ENCODE data around the gene ADAMTS8. TPM values are rescaled to one million over a fixed set of nuclear protein-coding genes. Genes with fewer than 3 reads are reported as not detected.

Gene ADAMTS8
- total and polyA plus RNA-seq, 9 of the 15 experiments (the other 6 are each of a cell fraction or from before 2014, with no cell fraction given): not detected

- in situ Hi-C loops (cut with MboI): no loop called here
- 0% methylated on average over 17 of the region's 21 CpGs for WGBS (ENCODE audit: insufficient coverage, low coverage, missing lambda C conversion rate)
- no peaks in the 10 kb centered on the region for H3K79me2 ChIP-seq (ENCODE audit: control insufficient read depth, insufficient read depth, low read length)
- CTCF ChIA-PET (ENCODE audit: low intra/inter-chr PET ratio): no interaction called here
- no peaks in the 10 kb centered on the region; the same call in 1 of the 2 replicates for H4K20me1 ChIP-seq (replicated peaks; ENCODE audit: control insufficient read depth, insufficient read depth, low read length)
- no TSS peak for BruUV-seq (replicated peaks)
- H3K4me2 ChIP-seq (ENCODE audit: insufficient read depth, low read length): no peak overlapping the region
- H3K4me3 ChIP-seq: no peak overlapping the region
- H3K4me1 ChIP-seq (replicated peaks in 1 of 2; ENCODE audit: control insufficient read depth in 2 of 2, insufficient read depth in 2 of 2, low read length in 2 of 2): peaks cover 0 to 10% of the 10 kb centered on the region in 2 experiments; a peak in 1 of 5 replicates
- ATAC-seq (peak; percentile 41; the same call in 2 of the 3 replicates), FAIRE-seq (no peak), DNase-seq (ENCODE audit: extremely low read depth in 1 of 4, low spot score in 3 of 4) (no peak)
- peaks cover 28 to 76% of the 10 kb centered on the region in 2 experiments; a peak in 4 of 5 replicates for H3K27me3 ChIP-seq (ENCODE audit: control insufficient read depth in 2 of 2, insufficient read depth in 2 of 2, low read length in 2 of 2)
- H3K9me3 ChIP-seq (replicated peaks; ENCODE audit: control insufficient read depth, insufficient read depth, low read depth, low read length): no peaks in the 10 kb centered on the region
- no peak for TF ChIP-seq CREB5 (CRISPR knock-in tag; IDR thresholded peaks at IDR 0.05)
- no peak for TF ChIP-seq CHAMP1 (IDR thresholded peaks at IDR 0.05)
- no peak for TF ChIP-seq CTBP1 (IDR thresholded peaks at IDR 0.05; ENCODE audit: borderline replicate concordance)
- TF ChIP-seq FIP1L1 (IDR thresholded peaks at IDR 0.05; ENCODE audit: low read depth, low read length, poor library complexity, severe bottlenecking): no peak
- no peak for TF ChIP-seq NRF1 (conservative IDR thresholded peaks at IDR 0.05 in 1 of 2, IDR thresholded peaks at IDR 0.05 in 1 of 2)
- TF ChIP-seq CXXC5 (CRISPR knock-in tag; IDR thresholded peaks at IDR 0.05): no peak
- no peak for TF ChIP-seq MTA3 (IDR thresholded peaks at IDR 0.05; ENCODE audit: borderline replicate concordance)
- no peak for TF ChIP-seq U2AF1 (optimal IDR thresholded peaks at IDR 0.05; ENCODE audit: low read depth, low read length)
- H3K9me1 ChIP-seq (ENCODE audit: control insufficient read depth, insufficient read depth, low read length): peaks cover 3% of the 10 kb centered on the region
- no peaks in the 10 kb centered on the region for H3K36me3 ChIP-seq (ENCODE audit: control insufficient read depth, insufficient read depth, low read length)
- H2AFZ ChIP-seq (ENCODE audit: low read depth, low read length): no peak overlapping the region
- no peak overlapping the region for H3K27ac ChIP-seq (ENCODE audit: extremely low read depth, low read depth, low read length)
- POLR2A ChIA-PET: no interaction called here
- H3K9ac ChIP-seq (ENCODE audit: insufficient read depth in 1 of 2, low read depth in 2 of 2, low read length in 2 of 2): no peak overlapping the region; a peak in 1 of 4 replicates
- intact Hi-C loops (cut with micrococcal nuclease): no loop called here
These were observed 45.5 kb upstream of the ADAMTS8 start for GRCh38 chr11:130473795-130474377.
